Esophagus muscularis mucosa (tissue), 4 donors: ENCODE measurements around the gene RNF157. TPM values are rescaled to one million over a fixed set of nuclear protein-coding genes. Genes with fewer than 3 reads are reported as not detected.
"Not testable (repeated sequence)": the region's sequence is repeated elsewhere in the genome, so short reads cannot be mapped to it uniquely, and the experiment has no call there.

Experiments used
- DNase-seq: peaks from one replicate; pipeline ENCODE4 v3.0.0-alpha.2; 2017; ENCODE audit errors: extremely low spot score
- H3K27ac ChIP-seq, 4 donors: fragments of 200-600 bp; sonication (generic); replicated peaks in 1 of 4; 1 replicate in 3 of 4; 2 replicates in 1 of 4; pipeline ENCODE4 v1.5.1; 2016 to 2019; ENCODE audit warnings: mild to moderate bottlenecking in 1 of 4
- H3K27me3 ChIP-seq, 4 donors: fragments of 200-600 bp; sonication (generic); one replicate each; pipeline versions ENCODE4 v1.5.1 to v1.6.0; 2016 to 2019
- H3K36me3 ChIP-seq, 4 donors: fragments of 200-600 bp; sonication (generic); one replicate each; pipeline ENCODE4 v1.5.1; 2016 to 2019
- H3K4me1 ChIP-seq, 4 donors: fragments of 200-600 bp; sonication (generic); one replicate each; pipeline ENCODE4 v1.5.1; 2016 to 2019
- H3K4me3 ChIP-seq, 4 donors: fragments of 200-600 bp; sonication (generic); 1 replicate in 2 of 4; 2 replicates in 2 of 4; pipeline ENCODE4 v1.5.1; 2016 to 2019; ENCODE audit warnings: mild to moderate bottlenecking in 4 of 4, moderate library complexity in 1 of 4
- H3K9me3 ChIP-seq, 4 donors: fragments of 200-600 bp; sonication (generic); 1 replicate in 3 of 4; 2 replicates in 1 of 4; pipeline ENCODE4 v1.5.1; 2016 to 2019
- CTCF ChIP-seq, 3 experiments: fragments of 200-600 bp in 2 of 3; fragments of 450-650 bp in 1 of 3; sonication (generic) in 2 of 3; IDR thresholded peaks; one replicate each; pipeline ENCODE4 v1.5.1; 2017 to 2019; ENCODE audit warnings: antibody characterized with exemption in 3 of 3, mild to moderate bottlenecking in 2 of 3, moderate library complexity in 1 of 3
- EP300 ChIP-seq: sonication (generic); formaldehyde crosslinking; IDR thresholded peaks from one replicate; pipeline ENCODE4 v1.6.1; 2017; ENCODE audit warnings: antibody characterized with exemption
- POLR2A ChIP-seq: fragments of 450-650 bp; IDR thresholded peaks from one replicate; pipeline ENCODE4 v1.6.1; 2017; ENCODE audit warnings: antibody characterized with exemption, moderate library complexity, mild to moderate bottlenecking, low read depth
- POLR2AphosphoS5 ChIP-seq, 2 donors: sonication (generic); formaldehyde crosslinking; IDR thresholded peaks; one replicate each; pipeline ENCODE4 v1.6.1; 2017; ENCODE audit warnings: antibody characterized with exemption in 2 of 2
- whole genome bisulfite sequencing: methylation state at CpG from one replicate; pipeline ENCODE4 v1.1.5; 2018; 5-methylcytosine and 5-hydroxymethylcytosine counted together
- intact Hi-C: fragments of 100-400 bp; cut with DNase I; formaldehyde crosslinking; loops from one replicate; pipeline ENCODE4 v1.15.1; 2023
- total RNA-seq, 4 donors: library from RNA; depleted of rRNA; stranded (reverse); fragments of >200 nt; gene quantifications; one replicate each; pipeline versions ENCODE4 v1.1.0 to v1.2.1, GENCODE V29; 2016

Gene RNF157
- total RNA-seq, 4 donors from 2014 or later = 2.1 to 8.1 (median 4.8) TPM

GRCh38 chr17:76207275-76208059 lies 32.8 kb downstream of the RNF157 start:
- no peak for TF ChIP-seq POLR2AphosphoS5 (IDR thresholded peaks at IDR 0.05)
- TF ChIP-seq EP300 = no peak
- TF ChIP-seq CTCF (IDR thresholded peaks at IDR 0.05) = no peak
- no peak for TF ChIP-seq POLR2A
- H3K27ac ChIP-seq = no peak overlapping the region
- no peak for DNase-seq
- H3K36me3 ChIP-seq = no peaks in the 10 kb centered on the region
- 71% methylated on average over 7 of the region's 7 CpGs for WGBS
- H3K27me3 ChIP-seq = peaks cover 0 to 2% (median 0%) of the 10 kb centered on the region in 4 donors
- H3K4me3 ChIP-seq = no peak overlapping the region
- H3K4me1 ChIP-seq = no peaks in the 10 kb centered on the region
- intact Hi-C loops = no loop called here
- no peaks in the 10 kb centered on the region for H3K9me3 ChIP-seq

GRCh38 chr17:76205542-76206144 lies 34.6 kb downstream of the RNF157 start:
- H3K27me3 ChIP-seq, H3K9me3 ChIP-seq, H3K4me1 ChIP-seq, H3K27ac ChIP-seq, intact Hi-C loops, DNase-seq, H3K4me3 ChIP-seq, H3K36me3 ChIP-seq: not testable (repeated sequence)
- WGBS = 98% methylated on average over 9 of the region's 9 CpGs

GRCh38 chr17:76204277-76204676 lies 36.0 kb downstream of the RNF157 start:
- TF ChIP-seq CTCF (IDR thresholded peaks at IDR 0.05) (no peak), EP300 (no peak)

GRCh38 chr17:76200354-76200753 lies 39.9 kb downstream of the RNF157 start:
- no peaks in the 10 kb centered on the region for H3K9me3 ChIP-seq
- intact Hi-C loops = no loop called here
- H3K27me3 ChIP-seq = no peaks in the 10 kb centered on the region
- no peak overlapping the region for H3K4me3 ChIP-seq
- H3K4me1 ChIP-seq = peaks cover 19 to 24% (median 20%) of the 10 kb centered on the region in 4 donors
- no peak for DNase-seq
- H3K27ac ChIP-seq = no peak overlapping the region
- no peak for TF ChIP-seq CTCF (IDR thresholded peaks at IDR 0.05)
- no peak for TF ChIP-seq POLR2AphosphoS5 (IDR thresholded peaks at IDR 0.05)
- no peak for TF ChIP-seq EP300
- TF ChIP-seq POLR2A = no peak
- H3K36me3 ChIP-seq = no peaks in the 10 kb centered on the region
- 90% methylated on average over 4 of the region's 4 CpGs for WGBS

More at GRCh38 chr17:76204277-76204676, 36.0 kb downstream of the RNF157 start:
- H3K9me3 ChIP-seq = no peaks in the 10 kb centered on the region
- H3K36me3 ChIP-seq = no peaks in the 10 kb centered on the region
- H3K27me3 ChIP-seq = no peaks in the 10 kb centered on the region
- DNase-seq = no peak
- no peaks in the 10 kb centered on the region for H3K4me1 ChIP-seq
- H3K4me3 ChIP-seq = no peak overlapping the region
- WGBS = 77% methylated on average over 3 of the region's 3 CpGs
- intact Hi-C loops = no loop called here
- H3K27ac ChIP-seq = no peak overlapping the region

- H3K27me3 ChIP-seq = no peaks in the 10 kb centered on the region
- TF ChIP-seq EP300 (no peak), CTCF (IDR thresholded peaks at IDR 0.05) (no peak), POLR2A (no peak), POLR2AphosphoS5 (IDR thresholded peaks at IDR 0.05) (no peak)
- 74% methylated on average over 4 of the region's 4 CpGs for WGBS
- no peak overlapping the region for H3K4me3 ChIP-seq
- H3K4me1 ChIP-seq = peaks cover 19 to 24% (median 20%) of the 10 kb centered on the region in 4 donors
- no peak overlapping the region for H3K27ac ChIP-seq
- no peaks in the 10 kb centered on the region for H3K36me3 ChIP-seq
- intact Hi-C loops = no loop called here
- no peak for DNase-seq
- no peaks in the 10 kb centered on the region for H3K9me3 ChIP-seq
Observed at GRCh38 chr17:76199469-76199868, 40.8 kb downstream of the RNF157 start.
